ENCODE data around the gene KCNN3.

DNA sequence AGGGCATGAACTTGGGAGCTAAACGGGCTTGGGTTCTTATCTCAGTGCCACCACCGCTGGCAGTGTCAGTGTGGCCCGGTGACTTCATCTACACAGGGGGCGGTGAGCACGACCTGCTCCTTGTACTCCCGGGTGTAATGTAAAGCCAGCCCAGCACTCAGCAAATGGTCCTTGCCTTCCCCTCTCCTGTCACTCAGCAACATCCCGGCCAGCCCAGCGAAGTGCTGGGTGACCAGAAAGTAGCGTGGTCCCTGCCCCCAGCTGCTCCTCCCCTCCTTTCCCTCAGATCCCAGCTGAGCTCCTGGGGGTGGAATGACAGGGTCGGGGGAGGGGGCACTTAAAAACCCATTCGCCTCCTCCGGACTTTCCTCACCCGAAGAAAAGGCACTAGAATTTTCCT lies 7.2 kb downstream of the KCNN3 start:
- no peak for TF ChIP-seq CTCF (IDR thresholded peaks at IDR 0.05; ENCODE audit: low read length)
- TF ChIP-seq EZH2phosphoT487 (IDR thresholded peaks at IDR 0.05; ENCODE audit: low read length): no peak
